Stimulated activated CD4-positive, alpha-beta T cell treated with anti-CD3 and anti-CD28 coated beads, Interleukin-12 subunit alpha, Interleukin-12 subunit beta, amount 100 ng/mL, for 4 hours (primary cell): ENCODE results near the gene PRMT1.
"Not testable (repeated sequence)": the region's sequence is repeated elsewhere in the genome, so short reads cannot be mapped to it uniquely, and the experiment has no call there.

ENCODE experiments used
- DNase-seq: peaks from one replicate; pipeline ENCODE4 v3.0.0-alpha.2; 2020

The PRMT1 gene

GRCh38 chr19:49677231-49677900 lies at the start of gene PRMT1:
Gene PRMT1, plus strand, starts transcription at chr19:49677271. Its CDS starts 10 bp downstream, at chr19:49677281.
- peak; percentile 54 for DNase-seq

GRCh38 chr19:49629659-49630058 lies 47.4 kb upstream of the PRMT1 start:
- no peak for DNase-seq

- DNase-seq: no peak
Observed at GRCh38 chr19:49631014-49631588, 46.0 kb upstream of the PRMT1 start.

DNA sequence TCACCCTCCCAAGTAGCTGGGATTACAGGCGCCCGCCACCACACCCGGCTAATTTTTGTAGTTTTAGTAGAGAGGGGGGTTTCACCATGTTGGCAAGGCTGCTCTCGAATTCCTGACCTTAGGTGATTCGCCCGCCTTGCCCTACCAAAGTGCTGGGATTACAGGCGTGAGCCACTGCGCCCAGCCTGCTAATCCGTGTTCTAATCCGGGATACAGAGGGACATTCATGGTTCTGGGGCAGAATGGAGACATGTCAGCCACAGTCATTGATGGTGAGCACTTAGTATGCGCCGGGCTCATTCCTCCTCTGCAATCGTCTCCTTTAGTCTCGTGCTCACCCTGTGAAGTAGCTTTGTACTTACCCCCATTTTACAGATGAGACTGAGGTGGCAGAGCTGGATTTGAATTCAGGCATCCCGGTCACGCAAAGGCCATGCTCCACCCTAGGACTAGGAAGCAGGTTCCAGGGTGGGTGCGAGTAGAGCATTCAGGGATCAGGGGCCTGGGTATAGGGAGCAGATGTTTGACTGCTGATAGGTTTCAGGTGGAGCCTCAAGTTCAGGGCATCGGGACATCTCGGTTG lies 45.4 kb upstream of the PRMT1 start:
- DNase-seq: no peak

- DNase-seq: no peak
Observed at GRCh38 chr19:49632576-49632975, 44.5 kb upstream of the PRMT1 start.

DNA sequence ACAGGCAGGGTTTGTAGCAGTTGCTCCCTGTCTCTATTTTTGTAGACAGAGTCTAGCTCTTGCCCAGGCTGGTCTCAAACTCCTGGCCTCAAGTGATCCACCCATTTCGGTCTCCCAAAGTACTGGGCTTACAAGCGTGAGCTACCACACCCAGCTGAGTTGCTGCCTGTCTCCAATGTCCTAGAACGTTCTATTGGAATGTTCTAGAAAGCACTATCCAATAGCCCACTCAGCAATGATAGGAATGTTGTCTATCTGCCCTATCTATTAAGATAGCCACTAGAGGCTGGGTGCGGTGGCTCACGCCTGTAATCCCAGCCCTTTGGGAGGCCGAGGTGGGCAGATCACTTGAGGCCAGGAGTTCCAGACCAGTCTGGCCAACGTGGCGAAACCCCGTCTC lies 43.8 kb upstream of the PRMT1 start:
- not testable (repeated sequence) for DNase-seq

DNA sequence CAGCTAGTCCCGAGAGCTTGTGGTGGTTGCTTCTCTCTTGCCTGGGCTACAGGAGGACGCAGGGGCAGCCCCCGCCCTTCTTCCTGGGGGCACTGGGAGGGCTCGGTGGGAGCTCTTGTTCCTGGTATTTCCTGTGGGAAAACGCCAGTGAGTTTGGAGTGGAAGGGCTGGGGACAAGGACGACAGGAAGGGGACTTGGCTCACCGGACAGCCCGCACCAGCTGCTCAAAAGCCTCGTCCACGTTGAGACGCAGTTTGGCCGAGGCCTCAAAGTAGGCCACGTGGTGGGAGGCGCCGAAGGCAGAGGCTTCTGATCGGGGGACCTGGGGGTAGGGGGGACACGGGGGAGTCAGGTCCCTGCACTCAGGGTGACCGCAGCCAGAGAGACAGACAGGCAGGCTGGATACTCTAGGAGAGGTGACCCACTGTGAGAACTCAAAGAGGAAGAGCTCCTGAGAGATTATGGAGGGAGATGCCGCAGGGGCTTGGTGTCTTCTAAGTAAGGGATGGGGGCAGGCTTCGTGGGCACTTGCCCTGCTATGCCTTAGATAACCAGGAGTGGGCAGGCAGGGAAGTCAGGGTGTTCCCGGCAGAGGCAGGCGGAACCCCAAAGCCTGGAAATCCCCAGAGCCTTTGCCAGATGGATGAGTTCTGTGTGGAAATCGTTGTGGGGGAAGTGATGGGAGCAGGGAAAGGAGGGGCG lies 41.4 kb upstream of the PRMT1 start:
- DNase-seq: no peak

- no peak for DNase-seq
Observed at GRCh38 chr19:49636233-49636932, 40.7 kb upstream of the PRMT1 start.

- no peak for DNase-seq
Observed at GRCh38 chr19:49637821-49638738, 39.0 kb upstream of the PRMT1 start.

- no peak for DNase-seq
Observed at GRCh38 chr19:49639401-49640112, 37.5 kb upstream of the PRMT1 start.

- DNase-seq: peak; percentile 99
Observed at GRCh38 chr19:49640113-49640898, 36.8 kb upstream of the PRMT1 start, which contains the start of gene RRAS. Gene RRAS, minus strand, starts transcription at chr19:49640143. Its CDS starts 45 bp downstream, at chr19:49640098.

GRCh38 chr19:49641688-49642491 lies 35.2 kb upstream of the PRMT1 start, which contains the start of gene SCAF1:
Gene SCAF1, plus strand, starts transcription at chr19:49642209. Its CDS starts 2,818 bp downstream, at chr19:49645027.
- DNase-seq: peak; percentile 98

DNA sequence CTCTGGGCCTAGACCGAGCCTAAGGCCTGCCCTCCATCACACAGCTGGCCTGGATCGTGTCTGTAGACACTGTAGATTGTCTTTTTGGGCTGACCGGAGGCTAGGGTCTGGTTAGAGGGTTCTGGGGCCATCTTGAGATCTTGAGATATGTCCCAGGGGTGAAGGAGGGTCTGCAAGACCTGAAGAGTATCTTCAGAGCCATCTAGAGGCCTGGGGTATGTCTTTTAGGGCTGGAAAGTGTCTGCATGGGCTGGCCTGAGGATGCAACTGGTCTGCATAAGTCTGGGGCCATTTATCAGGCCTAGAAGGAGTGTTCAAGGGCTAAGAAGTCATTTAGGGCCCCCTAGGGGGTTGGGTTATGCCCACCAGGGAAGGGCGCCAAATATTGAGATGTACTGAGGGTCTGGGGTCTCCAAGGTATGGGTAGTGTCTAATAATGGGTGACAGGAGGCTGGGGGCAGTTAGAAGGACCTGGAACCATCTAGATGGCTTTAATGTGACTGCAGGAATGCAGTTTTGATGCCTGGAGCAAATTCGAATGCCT lies 34.5 kb upstream of the PRMT1 start:
- no peak for DNase-seq

DNA sequence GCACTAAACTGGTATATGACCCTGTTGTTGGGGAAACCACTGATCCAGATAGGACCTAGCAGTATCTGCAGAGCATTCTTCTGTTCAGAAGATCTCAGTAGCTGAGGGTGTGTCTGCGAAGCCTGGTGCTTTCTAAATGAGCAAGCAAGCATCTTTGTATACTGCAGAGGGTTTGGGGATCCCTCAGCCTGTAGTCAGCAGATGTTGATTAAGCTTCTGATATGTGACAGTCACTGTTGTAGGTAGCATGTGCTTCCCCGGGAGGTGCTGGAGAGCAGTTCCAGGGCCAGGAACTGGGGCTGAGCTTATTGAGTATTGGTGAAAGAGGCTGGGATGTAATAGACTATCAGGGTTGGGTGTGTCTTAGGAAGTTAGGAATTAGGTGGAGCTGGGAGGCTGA lies 33.6 kb upstream of the PRMT1 start:
- no peak for DNase-seq

- DNase-seq: no peak
Observed at GRCh38 chr19:49645592-49645991, 31.5 kb upstream of the PRMT1 start.

- no peak for DNase-seq
Observed at GRCh38 chr19:49645995-49646394, 31.1 kb upstream of the PRMT1 start.

DNA sequence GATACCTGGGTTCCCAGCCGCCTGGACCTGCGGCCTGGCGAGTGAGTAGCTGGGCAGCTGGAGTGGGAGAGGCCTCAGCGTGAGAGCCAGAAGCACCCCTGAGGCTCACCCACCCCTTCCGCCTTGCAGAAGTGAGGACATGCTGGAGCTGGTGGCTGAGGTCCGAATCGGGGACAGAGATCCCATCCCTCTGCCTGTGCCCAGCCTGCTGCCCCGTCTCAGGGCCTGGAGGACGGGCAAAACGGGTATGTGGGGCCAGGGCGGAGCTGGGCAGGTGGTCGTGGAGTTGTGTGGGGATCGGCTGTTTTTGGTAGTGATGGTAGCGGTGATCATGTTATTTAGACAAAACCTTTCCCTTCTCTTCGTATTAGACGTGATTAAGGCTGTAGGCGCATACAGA lies 30.5 kb upstream of the PRMT1 start:
- DNase-seq: no peak

DNA sequence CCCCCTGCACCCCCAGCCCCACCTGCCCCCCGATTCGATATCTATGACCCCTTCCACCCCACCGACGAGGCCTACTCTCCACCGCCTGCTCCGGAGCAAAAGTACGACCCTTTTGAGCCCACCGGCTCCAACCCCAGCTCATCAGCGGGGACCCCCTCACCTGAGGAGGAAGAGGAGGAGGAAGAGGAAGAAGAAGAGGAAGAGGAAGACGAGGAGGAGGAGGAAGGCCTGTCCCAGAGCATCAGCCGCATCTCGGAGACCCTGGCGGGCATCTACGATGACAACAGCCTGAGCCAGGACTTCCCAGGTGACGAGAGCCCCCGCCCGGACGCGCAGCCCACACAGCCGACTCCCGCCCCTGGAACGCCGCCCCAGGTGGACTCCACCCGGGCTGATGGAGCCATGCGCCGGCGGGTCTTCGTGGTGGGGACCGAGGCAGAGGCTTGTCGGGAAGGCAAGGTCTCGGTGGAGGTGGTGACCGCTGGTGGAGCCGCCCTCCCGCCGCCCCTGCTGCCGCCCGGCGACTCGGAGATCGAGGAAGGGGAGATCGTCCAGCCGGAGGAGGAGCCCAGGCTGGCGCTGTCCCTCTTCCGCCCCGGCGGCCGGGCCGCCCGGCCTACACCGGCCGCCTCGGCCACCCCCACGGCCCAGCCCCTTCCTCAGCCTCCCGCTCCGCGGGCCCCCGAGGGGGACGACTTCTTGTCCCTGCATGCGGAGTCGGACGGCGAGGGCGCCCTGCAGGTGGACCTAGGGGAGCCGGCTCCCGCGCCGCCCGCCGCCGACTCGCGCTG lies 25.8 kb upstream of the PRMT1 start:
- DNase-seq: no peak
